ENCODE measurements around the gene TAS1R1. TPM values are rescaled to one million over a fixed set of nuclear protein-coding genes. Genes with fewer than 3 reads are reported as not detected.

Gene TAS1R1
- total RNA-seq, 3 donors from 2014 or later = 0.16 TPM; not detected in 2

- TF ChIP-seq POLR2A (IDR thresholded peaks at IDR 0.05) (no peak), POLR2AphosphoS5 (IDR thresholded peaks at IDR 0.05) (no peak)
- TF ChIP-seq, protein P1, sequence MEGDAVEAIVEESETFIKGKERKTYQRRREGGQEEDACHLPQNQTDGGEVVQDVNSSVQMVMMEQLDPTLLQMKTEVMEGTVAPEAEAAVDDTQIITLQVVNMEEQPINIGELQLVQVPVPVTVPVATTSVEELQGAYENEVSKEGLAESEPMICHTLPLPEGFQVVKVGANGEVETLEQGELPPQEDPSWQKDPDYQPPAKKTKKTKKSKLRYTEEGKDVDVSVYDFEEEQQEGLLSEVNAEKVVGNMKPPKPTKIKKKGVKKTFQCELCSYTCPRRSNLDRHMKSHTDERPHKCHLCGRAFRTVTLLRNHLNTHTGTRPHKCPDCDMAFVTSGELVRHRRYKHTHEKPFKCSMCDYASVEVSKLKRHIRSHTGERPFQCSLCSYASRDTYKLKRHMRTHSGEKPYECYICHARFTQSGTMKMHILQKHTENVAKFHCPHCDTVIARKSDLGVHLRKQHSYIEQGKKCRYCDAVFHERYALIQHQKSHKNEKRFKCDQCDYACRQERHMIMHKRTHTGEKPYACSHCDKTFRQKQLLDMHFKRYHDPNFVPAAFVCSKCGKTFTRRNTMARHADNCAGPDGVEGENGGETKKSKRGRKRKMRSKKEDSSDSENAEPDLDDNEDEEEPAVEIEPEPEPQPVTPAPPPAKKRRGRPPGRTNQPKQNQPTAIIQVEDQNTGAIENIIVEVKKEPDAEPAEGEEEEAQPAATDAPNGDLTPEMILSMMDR (IDR thresholded peaks at IDR 0.05) = no peak
- Histone ChIP-seq H3K9me3 (no peaks in the 10 kb centered on the region), H3K27me3 (no peaks in the 10 kb centered on the region), H3K36me3 (no peaks in the 10 kb centered on the region), H3K27ac (peak overlapping the region in 1 of 2 donors; percentile 32), H3K4me1 (peaks cover 0 to 4% of the 10 kb centered on the region in 2 donors), H3K4me3 (no peak overlapping the region)
- no peak for DNase-seq (ENCODE audit: low spot score in 2 of 2)
- intact Hi-C loops (cut with DNase I; ENCODE audit: low total_unique reads) = no loop called here
These were observed 36.5 kb downstream of the TAS1R1 start for GRCh38 chr1:6591644-6592043.

- H3K36me3 ChIP-seq = no peaks in the 10 kb centered on the region
- H3K4me1 ChIP-seq = peaks cover 4 to 12% of the 10 kb centered on the region in 2 donors
- no peak overlapping the region for H3K4me3 ChIP-seq
- no peak for DNase-seq (ENCODE audit: low spot score in 2 of 2)
- TF ChIP-seq, protein P1 (IDR thresholded peaks at IDR 0.05) = no peak
- no peak for TF ChIP-seq POLR2AphosphoS5 (IDR thresholded peaks at IDR 0.05)
- TF ChIP-seq POLR2A (IDR thresholded peaks at IDR 0.05) = no peak
- no peaks in the 10 kb centered on the region for H3K9me3 ChIP-seq
- H3K27me3 ChIP-seq = no peaks in the 10 kb centered on the region
- intact Hi-C loops (cut with DNase I; ENCODE audit: low total_unique reads) = no loop called here
- no peak overlapping the region for H3K27ac ChIP-seq
These were observed 37.3 kb downstream of the TAS1R1 start for GRCh38 chr1:6592441-6592840.

- Histone ChIP-seq H3K9me3 (no peaks in the 10 kb centered on the region), H3K36me3 (no peaks in the 10 kb centered on the region), H3K27ac (no peak overlapping the region), H3K4me3 (no peak overlapping the region), H3K4me1 (peaks cover 7 to 16% of the 10 kb centered on the region in 2 donors), H3K27me3 (no peaks in the 10 kb centered on the region)
- TF ChIP-seq POLR2A (IDR thresholded peaks at IDR 0.05) (no peak), POLR2AphosphoS5 (IDR thresholded peaks at IDR 0.05) (no peak)
- TF ChIP-seq, protein P1 (IDR thresholded peaks at IDR 0.05) = no peak
- no peak for DNase-seq (ENCODE audit: low spot score in 2 of 2)
- intact Hi-C loops (cut with DNase I; ENCODE audit: low total_unique reads) = no loop called here
These were observed 37.9 kb downstream of the TAS1R1 start for GRCh38 chr1:6592865-6593593.

DNA sequence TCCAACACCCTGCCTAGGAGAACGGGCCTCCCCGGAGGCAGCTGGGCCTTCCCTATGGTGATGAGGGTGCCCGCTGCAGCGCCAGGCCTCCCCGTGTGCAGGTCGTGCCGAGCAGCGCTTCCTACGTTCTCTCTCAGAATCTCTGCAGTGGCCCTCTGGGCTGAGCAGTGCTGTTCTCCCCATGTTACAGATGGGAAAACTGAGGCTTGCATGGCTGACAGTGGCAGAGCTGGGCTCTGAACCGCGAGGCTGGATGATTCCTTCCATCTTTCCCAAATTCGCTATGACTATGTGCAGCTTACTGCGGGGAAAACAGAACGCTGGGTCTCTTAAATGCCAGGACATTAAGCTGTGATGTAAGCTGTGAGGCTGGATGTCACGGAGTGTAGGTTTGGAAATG lies 38.7 kb downstream of the TAS1R1 start:
- TF ChIP-seq, protein P1 (IDR thresholded peaks at IDR 0.05) = no peak
- TF ChIP-seq POLR2AphosphoS5 (IDR thresholded peaks at IDR 0.05) (no peak), POLR2A (IDR thresholded peaks at IDR 0.05) (no peak)
- Histone ChIP-seq H3K36me3 (no peaks in the 10 kb centered on the region), H3K27me3 (no peaks in the 10 kb centered on the region), H3K9me3 (no peaks in the 10 kb centered on the region), H3K27ac (no peak overlapping the region), H3K4me1 (peaks cover 8 to 16% of the 10 kb centered on the region in 2 donors), H3K4me3 (no peak overlapping the region)
- DNase-seq (ENCODE audit: low spot score in 2 of 2) = no peak
- intact Hi-C loops (cut with DNase I; ENCODE audit: low total_unique reads) = no loop called here

DNA sequence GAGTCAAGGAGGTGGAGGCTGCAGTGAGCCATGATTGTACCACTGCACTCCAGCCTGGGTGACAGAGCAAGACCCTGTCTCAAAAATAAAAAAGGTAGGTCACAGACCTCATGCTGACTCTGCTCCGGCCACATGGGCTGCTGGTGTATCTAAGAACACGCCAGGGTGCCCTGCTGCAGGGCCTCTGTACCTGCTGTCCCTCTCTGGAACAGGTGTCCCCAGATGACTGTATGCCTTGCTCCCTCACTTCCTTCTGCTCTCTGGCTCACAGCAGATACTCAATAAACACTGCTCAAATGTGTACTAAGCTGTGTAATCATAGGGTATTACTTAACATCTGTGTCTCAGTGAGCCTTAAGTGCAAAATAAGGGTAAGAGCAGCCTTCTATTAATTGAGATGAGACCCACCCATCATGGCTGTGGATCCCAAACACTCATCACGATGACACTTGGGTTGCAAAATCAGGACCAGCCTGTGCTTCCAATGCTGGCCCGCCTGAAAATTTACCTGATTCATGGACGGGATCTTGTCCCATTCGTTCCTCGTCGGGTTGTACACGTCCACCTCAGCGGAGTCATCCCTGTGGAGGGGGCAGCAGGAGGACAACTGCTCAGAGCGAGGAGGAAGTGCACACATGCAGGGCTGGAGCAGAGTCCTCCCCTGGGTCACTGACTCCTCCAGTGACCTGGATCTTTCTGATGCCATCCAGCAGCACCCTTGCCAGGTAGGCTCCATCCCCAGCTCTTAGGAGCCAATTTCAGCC lies 40.1 kb downstream of the TAS1R1 start:
- Histone ChIP-seq H3K9me3 (no peaks in the 10 kb centered on the region), H3K4me3 (no peak overlapping the region), H3K27me3 (no peaks in the 10 kb centered on the region), H3K27ac (no peak overlapping the region), H3K36me3 (no peaks in the 10 kb centered on the region), H3K4me1 (peaks cover 12 to 26% of the 10 kb centered on the region in 2 donors)
- no peak for DNase-seq (ENCODE audit: low spot score in 2 of 2)
- intact Hi-C loops (cut with DNase I; ENCODE audit: low total_unique reads) = no loop called here
- TF ChIP-seq POLR2A (IDR thresholded peaks at IDR 0.05) = no peak
- TF ChIP-seq POLR2AphosphoS5 (IDR thresholded peaks at IDR 0.05) = no peak
- TF ChIP-seq, protein P1 (IDR thresholded peaks at IDR 0.05) = no peak

All from breast epithelium (tissue), 4 donors.